RCC 7860 (cell line): Measurements from ENCODE around the gene ENPP1.
"Not testable (repeated sequence)": the region's sequence is repeated elsewhere in the genome, so short reads cannot be mapped to it uniquely, and the experiment has no call there.

Experiments used
- DNase-seq: peaks from one replicate; pipeline ENCODE4 v3.0.0-alpha.2; 2015; ENCODE audit warnings: low spot score
- FAIRE-seq: peaks from 2 replicates; lab custom pipeline; 2012; peaks lifted over from hg19 to GRCh38; lab: Jason Lieb, UNC

Gene ENPP1

DNA sequence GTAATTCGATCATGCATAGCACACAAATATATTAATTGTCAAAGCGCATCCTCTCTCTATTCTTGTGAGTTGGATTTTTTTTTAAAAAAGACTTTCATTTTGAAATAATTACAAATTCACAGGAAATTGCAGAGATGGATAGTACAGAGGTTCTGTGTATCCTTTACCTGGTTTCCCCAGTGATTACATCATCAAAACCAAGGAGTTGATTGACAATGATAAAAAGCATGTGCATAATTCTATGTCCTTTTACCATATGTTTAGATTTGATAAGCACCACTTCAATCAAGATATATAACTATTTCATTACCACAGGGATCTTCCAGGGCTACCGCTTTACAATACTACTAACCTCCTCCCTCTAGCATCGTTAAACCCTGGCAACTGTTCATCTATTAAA, 103.1 kb downstream of the ENPP1 start:
- DNase-seq (no peak), FAIRE-seq (no peak)

DNA sequence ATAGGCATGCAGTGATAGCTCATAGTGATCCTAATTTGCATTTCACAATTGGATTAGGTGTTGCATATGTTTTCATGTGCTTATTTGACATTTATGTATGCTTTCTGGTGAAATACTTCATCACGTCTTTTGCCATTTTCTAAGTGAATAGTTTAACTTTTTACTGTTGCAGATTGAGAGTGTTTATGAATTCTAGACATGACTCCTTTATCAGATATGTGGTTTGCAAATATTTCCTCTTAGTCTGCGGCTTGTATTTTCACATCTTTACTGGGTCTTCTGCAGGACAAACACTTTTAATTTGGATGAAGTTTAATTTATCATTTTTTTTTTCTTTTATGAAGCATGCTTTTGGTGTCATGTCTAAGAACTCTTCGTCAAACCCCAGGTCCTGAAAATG, 104.1 kb downstream of the ENPP1 start:
- DNase-seq (no peak), FAIRE-seq (no peak)

- FAIRE-seq (no peak), DNase-seq (no peak)
Observed at GRCh38 chr6:131914234-131914633, 106.4 kb downstream of the ENPP1 start.

DNA sequence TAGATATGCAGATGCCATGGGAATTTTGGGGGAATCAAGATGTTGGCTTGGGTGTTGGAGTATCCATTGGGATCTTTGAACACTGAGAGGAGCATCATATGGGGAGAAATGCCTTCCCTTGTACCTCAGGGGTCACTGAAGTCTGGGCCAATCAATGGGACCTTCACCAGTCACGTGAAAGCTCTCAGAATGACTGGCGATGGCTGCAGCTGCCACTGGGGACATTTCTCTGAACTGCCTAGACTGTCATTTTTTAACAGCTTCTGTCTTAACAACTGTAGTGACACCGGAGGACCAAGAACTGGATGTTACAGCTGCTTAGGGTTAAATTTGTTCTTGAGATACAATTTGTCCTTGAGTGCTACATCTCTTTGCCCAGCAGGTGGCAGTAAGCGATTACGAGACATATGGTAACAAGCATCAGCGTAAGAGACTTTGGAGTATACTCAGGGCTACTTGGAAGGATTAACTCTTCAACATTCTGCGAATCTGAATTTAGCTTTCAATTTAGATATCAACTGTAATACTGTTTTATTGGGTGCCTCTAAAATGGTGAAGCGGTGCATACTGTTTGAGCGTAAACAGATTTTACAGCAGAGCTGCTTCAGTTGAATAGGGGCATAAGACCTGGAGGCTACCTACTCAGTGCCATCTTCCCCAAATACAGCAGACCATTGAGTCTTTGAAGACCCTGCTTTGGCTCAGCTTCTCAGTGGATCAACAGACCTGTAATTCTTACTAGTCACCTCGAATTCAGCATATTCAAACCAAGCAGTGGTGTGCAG, 107.3 kb downstream of the ENPP1 start:
- FAIRE-seq (peak; percentile 14), DNase-seq (peak; percentile 17)

GRCh38 chr6:131916091-131916796, 108.4 kb downstream of the ENPP1 start:
- not testable (repeated sequence) for DNase-seq, FAIRE-seq

- no peak for FAIRE-seq
- DNase-seq: no peak
Observed at GRCh38 chr6:131916847-131917246, 109.0 kb downstream of the ENPP1 start.

- no peak for DNase-seq
- FAIRE-seq: no peak
Observed at GRCh38 chr6:131917318-131917717, 109.5 kb downstream of the ENPP1 start.

DNA sequence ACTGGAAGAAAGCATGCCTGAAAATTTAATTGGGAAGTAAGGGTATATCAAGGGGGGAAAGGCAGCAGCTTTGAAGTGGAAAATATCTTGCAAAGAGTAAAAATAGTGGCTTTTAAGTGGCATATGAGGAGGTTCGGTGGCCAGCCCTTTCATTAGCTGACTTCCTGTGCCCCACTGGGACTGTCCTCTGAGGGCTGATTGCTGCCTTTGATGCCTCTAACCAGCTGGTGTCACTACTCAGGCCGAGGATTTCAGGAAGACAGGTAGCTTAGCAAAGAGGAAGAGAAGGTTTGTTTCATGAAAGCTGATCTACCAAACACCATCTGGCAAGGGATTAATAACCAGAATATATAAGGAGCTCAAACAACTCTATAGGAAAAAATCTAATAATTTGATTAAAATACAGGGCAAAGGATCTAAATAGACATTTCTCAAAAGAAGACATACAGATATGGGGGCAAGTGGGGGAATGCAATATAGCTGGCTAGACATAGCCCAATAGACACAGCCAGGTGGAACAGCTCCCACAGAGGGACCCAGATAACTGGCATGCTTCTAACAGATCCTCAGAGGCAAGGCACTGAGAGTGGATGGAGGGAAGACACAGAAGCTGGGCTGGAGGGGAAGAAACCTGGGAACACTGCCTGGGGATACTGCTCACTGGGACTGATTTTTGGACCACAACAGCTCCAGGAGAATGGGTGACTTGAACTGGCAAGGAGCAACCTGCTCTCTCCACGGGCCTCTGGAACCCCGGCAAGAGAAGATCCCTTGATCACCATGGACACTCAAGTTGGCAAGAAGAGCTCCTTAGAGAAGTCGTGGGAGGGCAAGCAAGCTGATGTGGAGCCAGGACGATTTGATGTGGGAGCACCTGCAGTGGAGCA, 110.2 kb downstream of the ENPP1 start:
- no peak for FAIRE-seq
- DNase-seq: no peak

GRCh38 chr6:131918650-131919355, 111.0 kb downstream of the ENPP1 start:
- DNase-seq (no peak), FAIRE-seq (no peak)

- no peak for FAIRE-seq
Observed at GRCh38 chr6:131920656-131921055, 112.8 kb downstream of the ENPP1 start.

GRCh38 chr6:131923356-131923755, 115.5 kb downstream of the ENPP1 start:
- peak; percentile 32 for DNase-seq
- no peak for FAIRE-seq

More at GRCh38 chr6:131920656-131921055, 112.8 kb downstream of the ENPP1 start:
- no peak for DNase-seq

DNA sequence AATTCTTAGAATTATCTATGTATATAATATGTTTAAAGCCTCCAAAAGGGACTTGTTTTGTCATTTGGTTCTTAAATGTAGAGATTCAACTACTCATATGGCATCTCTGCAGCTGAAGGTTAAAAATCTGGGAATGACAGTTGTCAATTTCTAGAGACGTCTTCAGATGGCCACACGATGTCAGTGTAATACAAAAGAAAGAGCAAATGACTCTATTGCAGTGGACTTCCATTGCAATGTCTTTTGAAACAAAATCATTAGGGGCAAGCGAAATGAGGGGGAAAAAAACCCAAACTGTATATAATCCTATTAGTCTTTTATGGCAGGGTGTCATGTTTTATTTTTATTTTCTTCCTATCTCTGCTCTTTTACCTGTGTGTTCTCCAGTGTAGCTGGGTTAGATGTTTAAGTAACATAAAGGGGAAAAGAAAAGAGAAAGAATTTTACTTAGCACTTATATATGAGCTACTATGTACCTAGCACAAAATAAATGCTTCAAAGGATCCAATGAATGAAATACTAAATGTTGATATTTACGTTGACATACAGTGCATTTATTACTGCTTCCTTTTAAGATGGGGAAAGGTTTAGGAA, 117.2 kb downstream of the ENPP1 start:
- FAIRE-seq (peak; percentile 43), DNase-seq (peak; percentile 20)

DNA sequence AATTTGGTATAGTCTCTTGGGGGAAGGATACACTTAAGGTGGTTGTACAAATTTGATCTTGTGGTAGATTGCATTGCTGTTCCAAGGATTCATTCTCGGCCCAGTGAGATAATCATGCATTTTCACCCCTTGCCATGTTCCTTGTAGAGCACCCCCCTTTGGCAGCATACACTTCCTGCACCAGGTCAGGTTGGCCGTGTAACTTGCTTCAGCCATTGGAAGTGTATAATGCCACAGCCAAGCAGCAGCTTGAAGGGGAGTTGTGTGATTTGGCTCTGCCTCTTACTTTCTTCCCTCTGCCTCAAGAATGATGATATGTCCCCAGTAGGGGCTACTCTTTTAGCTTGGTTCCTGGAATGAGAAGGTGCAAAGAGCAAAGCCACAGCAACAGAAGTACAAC, 121.4 kb downstream of the ENPP1 start:
- FAIRE-seq (no peak), DNase-seq (no peak)

DNA sequence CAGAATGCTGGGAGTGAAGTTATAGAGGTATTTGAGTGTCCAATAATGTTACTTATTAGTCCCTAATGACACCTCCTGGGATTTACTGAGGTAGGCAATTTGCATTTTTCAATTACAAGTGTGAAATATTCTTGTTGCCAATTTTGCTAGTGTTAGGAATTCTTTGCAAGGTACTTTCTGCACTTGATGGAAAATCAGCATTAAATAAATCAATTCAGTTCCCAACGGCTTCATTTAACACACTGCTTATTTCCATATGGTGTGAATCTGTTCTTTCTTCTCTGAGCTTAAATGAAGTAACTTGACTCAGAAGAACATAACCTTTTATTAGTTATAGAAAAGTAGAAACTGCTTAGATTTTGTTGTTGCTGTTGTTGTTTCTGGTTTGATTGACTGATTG, 122.2 kb downstream of the ENPP1 start:
- DNase-seq (no peak), FAIRE-seq (no peak)

GRCh38 chr6:131931063-131931750, 123.4 kb downstream of the ENPP1 start:
- no peak for FAIRE-seq
- no peak for DNase-seq

DNA sequence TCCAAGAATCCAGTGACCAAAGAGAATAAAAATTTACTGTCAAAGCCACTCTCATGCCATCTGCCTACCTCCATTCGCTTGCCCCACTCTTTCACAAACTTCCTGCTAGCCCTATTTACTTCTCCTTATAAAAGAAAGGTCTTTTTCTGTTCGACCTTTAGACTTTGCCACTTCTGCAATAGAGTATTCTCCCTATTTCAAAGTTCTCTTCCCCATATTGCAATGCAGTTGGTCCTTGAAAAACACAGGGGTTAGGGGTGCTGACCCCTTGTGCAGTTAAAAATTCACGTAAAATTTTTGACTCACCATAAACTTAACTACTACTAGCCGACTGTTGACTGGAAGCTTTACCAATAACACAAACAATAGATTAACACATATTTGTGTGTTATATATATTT, 128.3 kb downstream of the ENPP1 start:
- DNase-seq (no peak), FAIRE-seq (no peak)

GRCh38 chr6:131937226-131937625, 129.4 kb downstream of the ENPP1 start:
- FAIRE-seq (no peak), DNase-seq (no peak)

DNA sequence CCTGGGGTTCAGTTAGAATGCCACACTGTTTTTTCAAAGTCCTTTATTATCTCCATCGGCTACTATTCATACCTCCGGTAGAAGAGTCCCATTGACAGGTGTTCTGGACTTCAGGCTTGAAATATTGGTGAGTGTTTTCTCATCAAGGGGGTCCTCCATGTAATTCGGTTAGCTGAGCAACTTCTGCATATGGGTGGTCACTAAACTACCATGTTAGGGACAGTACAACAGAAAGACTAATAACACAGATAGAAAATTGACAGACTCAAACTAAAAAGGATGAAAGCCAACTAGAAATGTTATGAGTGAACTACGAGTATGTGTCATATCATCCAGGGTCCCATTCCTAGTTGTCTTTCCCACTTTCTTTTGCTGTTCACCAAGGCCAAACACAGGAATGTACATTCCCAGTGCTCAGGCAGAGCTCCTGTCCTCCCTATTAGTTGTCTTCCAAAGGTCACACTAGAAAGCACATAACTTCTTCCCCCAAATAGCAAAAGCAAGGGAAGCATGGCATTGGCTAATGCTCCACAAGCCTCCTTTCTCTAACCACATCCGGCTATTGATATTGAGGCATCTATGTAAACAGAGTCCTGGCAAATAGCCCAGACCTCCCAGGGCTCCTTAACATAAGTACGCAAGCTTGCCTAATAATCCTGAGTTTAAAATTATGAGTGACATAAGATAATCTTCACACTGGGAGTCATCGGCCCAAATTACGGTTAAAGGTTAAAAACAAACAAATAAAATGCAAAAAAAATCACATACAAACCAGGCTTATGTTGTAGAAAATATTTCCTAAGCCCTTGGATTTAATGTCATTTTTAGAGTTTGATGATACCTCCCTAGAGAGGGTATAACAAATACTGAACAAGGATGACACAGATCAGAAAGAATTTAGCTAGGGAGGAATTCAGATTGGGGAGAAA, 130.1 kb downstream of the ENPP1 start:
- DNase-seq: peak; percentile 48

More for the DNA sequence above, 130.1 kb downstream of the ENPP1 start:
- FAIRE-seq: no peak
